ENCODE measurements around the gene AFAP1L2.

AFAP1L2 gene

DNA sequence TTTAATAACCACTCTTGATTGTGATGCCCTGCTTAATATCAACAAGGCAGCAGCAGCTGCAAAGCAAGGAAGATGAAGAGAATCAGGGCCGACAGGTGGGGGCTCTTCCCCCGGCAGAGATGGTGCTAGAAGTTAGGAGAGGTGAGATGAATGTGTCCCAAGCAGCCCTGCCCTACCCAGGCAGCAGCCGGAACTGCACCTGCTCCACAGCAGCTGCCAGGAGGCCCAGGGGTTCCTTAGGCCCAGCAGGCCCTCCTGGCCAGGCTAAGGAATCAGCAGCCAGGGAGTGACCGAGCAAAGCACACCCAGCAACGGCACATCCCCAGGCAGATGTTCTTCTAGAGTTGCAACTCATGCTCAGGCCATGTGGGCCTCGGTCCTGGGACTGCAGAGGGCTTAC is 17.9 kb downstream of the AFAP1L2 start:
- Histone ChIP-seq H3K4me2 (no peak overlapping the region), H3K9me3 (replicated peaks in 1 of 11) (no peaks in the 10 kb centered on the region), H3K9ac (no peak overlapping the region), H3K4me3 (no peak overlapping the region), H3K36me3 (no peaks in the 10 kb centered on the region), H3K4me1 (peaks cover 0 to 12% (median 7%) of the 10 kb centered on the region in 10 experiments; a peak in 10 of 20 replicates), H4K20me1 (no peaks in the 10 kb centered on the region), H3K27me3 (no peaks in the 10 kb centered on the region), H3K27ac (no peak overlapping the region)
- no peak for TF ChIP-seq Cebpa-rat (IDR thresholded peaks at IDR 0.05)

DNA sequence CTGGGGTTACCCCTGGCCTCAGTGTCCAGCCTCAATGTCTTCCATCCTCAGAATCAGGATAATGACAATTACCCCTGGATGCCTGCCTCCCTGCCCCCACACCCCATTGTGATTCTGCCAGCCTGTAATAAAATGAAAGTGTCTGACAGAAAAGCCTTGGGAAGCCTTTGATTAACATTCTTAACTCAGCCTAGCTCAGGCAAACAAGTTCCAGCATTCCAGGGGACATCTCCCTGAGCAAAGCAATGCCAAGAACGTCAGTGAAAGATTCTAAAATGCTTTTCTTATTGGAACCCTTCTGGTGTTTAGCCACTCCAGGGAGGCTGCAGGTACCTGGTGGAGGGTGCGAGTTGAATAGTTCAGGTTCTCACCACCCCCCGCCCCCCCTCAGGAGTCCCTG is 18.7 kb downstream of the AFAP1L2 start:
- TF ChIP-seq Cebpa-rat (IDR thresholded peaks at IDR 0.05) = no peak
- Histone ChIP-seq H3K27me3 (no peaks in the 10 kb centered on the region), H4K20me1 (no peaks in the 10 kb centered on the region)

DNA sequence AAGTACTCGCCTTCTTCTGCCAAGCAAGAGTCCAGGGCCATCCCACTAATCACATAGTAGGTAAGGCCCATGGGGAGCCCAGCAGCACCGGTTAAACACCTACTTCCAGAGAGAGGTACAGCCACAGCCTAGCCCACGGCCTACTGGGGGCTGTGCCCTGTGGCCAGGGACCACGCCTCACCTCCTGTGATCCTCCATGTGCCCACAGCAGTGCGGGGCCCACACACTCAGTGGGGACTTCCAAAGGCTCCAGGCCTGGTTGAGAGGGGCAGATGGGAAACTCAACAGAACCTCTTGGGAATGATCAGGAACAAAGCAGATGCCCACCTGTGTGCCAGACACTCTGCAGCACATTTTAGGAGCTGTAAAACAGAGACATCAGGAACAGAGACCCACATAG is 19.7 kb downstream of the AFAP1L2 start:
- H3K27me3 ChIP-seq = no peaks in the 10 kb centered on the region
- no peaks in the 10 kb centered on the region for H3K9me3 ChIP-seq (replicated peaks in 1 of 11)
- H3K4me1 ChIP-seq = peaks cover 0 to 12% (median 7%) of the 10 kb centered on the region in 10 experiments; a peak in 10 of 20 replicates
- H3K27ac ChIP-seq = no peak overlapping the region
- H4K20me1 ChIP-seq = no peaks in the 10 kb centered on the region
- H3K4me3 ChIP-seq = no peak overlapping the region
- TF ChIP-seq Cebpa-rat (IDR thresholded peaks at IDR 0.05) = no peak
- no peak overlapping the region for H3K9ac ChIP-seq
- no peaks in the 10 kb centered on the region for H3K36me3 ChIP-seq
- H3K4me2 ChIP-seq = no peak overlapping the region

More for the DNA sequence above, 18.7 kb downstream of the AFAP1L2 start:
- Histone ChIP-seq H3K9ac (no peak overlapping the region), H3K4me1 (peaks cover 0 to 12% (median 7%) of the 10 kb centered on the region in 10 experiments; a peak in 10 of 20 replicates), H3K4me2 (no peak overlapping the region), H3K36me3 (no peaks in the 10 kb centered on the region), H3K4me3 (no peak overlapping the region), H3K9me3 (replicated peaks in 1 of 11) (no peaks in the 10 kb centered on the region), H3K27ac (no peak overlapping the region)

DNA sequence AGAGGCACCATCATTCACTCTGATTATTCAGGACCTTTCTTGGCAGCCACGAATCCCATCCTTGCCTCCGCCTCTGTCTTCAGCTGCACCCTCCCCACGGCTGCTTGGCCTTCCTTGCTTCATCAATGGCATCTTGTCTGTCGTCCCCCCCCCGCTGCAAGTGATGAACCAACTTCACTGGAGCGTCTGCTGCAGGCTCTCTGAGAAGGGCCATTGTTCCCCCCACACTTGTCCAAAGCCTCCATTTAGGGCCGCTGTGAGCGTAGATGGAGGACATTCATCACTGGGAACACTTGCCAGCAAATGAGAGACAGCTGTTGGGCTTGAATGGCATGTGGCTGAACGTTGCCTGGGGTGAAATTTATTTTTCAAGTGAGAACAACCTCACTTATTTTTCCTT is 20.1 kb downstream of the AFAP1L2 start:
- Histone ChIP-seq H3K27me3 (no peaks in the 10 kb centered on the region), H3K4me3 (no peak overlapping the region), H3K27ac (no peak overlapping the region), H3K36me3 (no peaks in the 10 kb centered on the region), H3K4me1 (peaks cover 0 to 12% (median 7%) of the 10 kb centered on the region in 10 experiments; a peak in 10 of 20 replicates), H3K4me2 (no peak overlapping the region), H4K20me1 (no peaks in the 10 kb centered on the region), H3K9ac (no peak overlapping the region), H3K9me3 (replicated peaks in 1 of 11) (no peaks in the 10 kb centered on the region)
- TF ChIP-seq Cebpa-rat (IDR thresholded peaks at IDR 0.05) = no peak

DNA sequence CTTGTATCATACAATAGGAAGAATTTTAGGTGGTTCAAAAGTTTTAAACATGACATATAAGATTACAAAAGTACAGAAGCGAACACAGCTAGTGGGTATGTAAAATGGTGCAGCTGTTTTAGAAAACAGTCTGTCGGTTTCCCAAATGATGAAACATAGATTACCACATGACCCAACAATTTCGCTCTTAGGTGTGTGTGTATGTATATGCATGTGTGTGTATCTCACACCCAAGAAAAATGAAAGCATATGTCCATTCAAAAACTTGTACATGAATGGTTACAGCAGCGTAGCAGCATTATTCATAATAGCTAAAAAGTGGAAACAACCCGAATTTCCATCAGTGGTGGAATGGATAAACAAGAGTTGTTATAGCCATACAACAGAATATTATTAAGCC is 23.5 kb downstream of the AFAP1L2 start:
- no peak overlapping the region for H3K4me2 ChIP-seq
- TF ChIP-seq Cebpa-rat (IDR thresholded peaks at IDR 0.05) = no peak
- H4K20me1 ChIP-seq = no peaks in the 10 kb centered on the region
- no peaks in the 10 kb centered on the region for H3K9me3 ChIP-seq (replicated peaks in 1 of 11)
- H3K36me3 ChIP-seq = no peaks in the 10 kb centered on the region
- H3K9ac ChIP-seq = no peak overlapping the region
- H3K4me3 ChIP-seq = no peak overlapping the region
- no peaks in the 10 kb centered on the region for H3K27me3 ChIP-seq
- H3K4me1 ChIP-seq = no peaks in the 10 kb centered on the region
- no peak overlapping the region for H3K27ac ChIP-seq

DNA sequence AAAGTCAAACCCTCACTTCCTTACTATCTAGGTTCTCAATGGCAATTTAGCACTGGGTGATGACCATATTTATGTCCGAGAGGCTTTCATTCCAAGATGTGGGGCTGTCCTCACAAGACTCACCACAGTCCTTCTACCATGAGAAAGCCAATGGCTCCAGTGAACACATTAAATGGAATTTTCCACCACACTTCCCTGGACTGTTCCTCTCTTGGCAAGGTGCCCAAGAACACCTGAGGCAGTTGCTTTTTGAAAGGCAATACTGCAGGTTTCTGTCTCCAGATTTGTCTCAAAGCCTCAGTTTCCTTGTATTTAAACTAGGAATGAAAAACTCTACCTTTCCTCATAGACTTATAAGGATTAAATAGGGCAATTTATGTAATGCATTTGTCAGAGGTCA is 24.2 kb downstream of the AFAP1L2 start:
- no peaks in the 10 kb centered on the region for H4K20me1 ChIP-seq
- H3K4me2 ChIP-seq = no peak overlapping the region
- TF ChIP-seq Cebpa-rat (IDR thresholded peaks at IDR 0.05) = no peak

DNA sequence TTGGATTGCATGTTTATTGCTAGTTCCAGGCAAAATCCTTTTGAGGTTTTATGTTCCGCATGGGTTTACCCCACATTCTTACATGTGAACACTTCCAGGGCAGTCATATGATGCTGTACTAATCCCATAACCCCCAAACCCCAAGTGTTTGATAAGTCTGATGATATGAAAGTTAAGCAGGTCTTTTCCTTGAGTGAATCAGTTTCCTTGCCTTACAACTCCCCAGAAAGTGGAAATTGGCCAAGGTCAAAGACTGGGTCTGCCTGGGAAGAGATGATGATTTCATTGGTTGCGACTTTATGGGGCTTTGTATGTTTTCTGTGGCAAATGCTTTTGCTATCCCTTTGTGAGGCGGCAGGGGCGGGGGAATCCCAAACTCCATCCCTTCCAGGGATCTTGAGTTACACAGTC is 24.7 kb downstream of the AFAP1L2 start:
- Histone ChIP-seq H3K27me3 (no peaks in the 10 kb centered on the region), H3K4me1 (no peaks in the 10 kb centered on the region), H3K27ac (no peak overlapping the region), H4K20me1 (no peaks in the 10 kb centered on the region), H3K4me3 (no peak overlapping the region), H3K9me3 (replicated peaks in 1 of 11) (no peaks in the 10 kb centered on the region), H3K36me3 (no peaks in the 10 kb centered on the region), H3K4me2 (no peak overlapping the region), H3K9ac (no peak overlapping the region)
- TF ChIP-seq Cebpa-rat (IDR thresholded peaks at IDR 0.05) = no peak

More for the DNA sequence above, 24.2 kb downstream of the AFAP1L2 start:
- no peaks in the 10 kb centered on the region for H3K27me3 ChIP-seq
- no peak overlapping the region for H3K4me3 ChIP-seq
- no peak overlapping the region for H3K9ac ChIP-seq
- no peaks in the 10 kb centered on the region for H3K9me3 ChIP-seq (replicated peaks in 1 of 11)
- no peaks in the 10 kb centered on the region for H3K4me1 ChIP-seq
- H3K36me3 ChIP-seq = no peaks in the 10 kb centered on the region
- no peak overlapping the region for H3K27ac ChIP-seq

DNA sequence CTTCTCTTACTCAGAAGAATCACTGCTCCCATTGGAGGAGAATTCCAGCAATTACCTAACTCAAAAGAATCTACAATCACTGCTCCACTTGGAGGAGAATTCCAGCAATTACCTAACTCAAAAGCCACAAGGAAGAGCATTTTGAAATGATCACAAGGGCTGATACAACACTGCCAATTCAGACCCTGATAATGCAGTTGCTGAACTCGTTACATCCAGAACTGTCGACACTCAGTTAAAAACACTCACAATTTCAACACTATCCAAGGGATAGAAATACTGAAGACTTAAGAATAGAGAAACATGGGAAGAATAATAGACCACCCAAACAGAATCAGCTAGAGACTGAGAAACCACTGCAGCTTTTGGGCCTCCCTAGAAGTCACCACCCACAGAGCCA is 27.8 kb downstream of the AFAP1L2 start:
- Histone ChIP-seq H3K27me3 (no peaks in the 10 kb centered on the region), H3K4me3 (no peak overlapping the region), H3K27ac (no peak overlapping the region), H3K36me3 (no peaks in the 10 kb centered on the region), H3K4me2 (no peak overlapping the region), H4K20me1 (no peaks in the 10 kb centered on the region; a peak in 1 of 22 replicates), H3K4me1 (no peaks in the 10 kb centered on the region), H3K9ac (no peak overlapping the region), H3K9me3 (replicated peaks in 1 of 11) (no peaks in the 10 kb centered on the region)
- no peak for TF ChIP-seq Cebpa-rat (IDR thresholded peaks at IDR 0.05)

DNA sequence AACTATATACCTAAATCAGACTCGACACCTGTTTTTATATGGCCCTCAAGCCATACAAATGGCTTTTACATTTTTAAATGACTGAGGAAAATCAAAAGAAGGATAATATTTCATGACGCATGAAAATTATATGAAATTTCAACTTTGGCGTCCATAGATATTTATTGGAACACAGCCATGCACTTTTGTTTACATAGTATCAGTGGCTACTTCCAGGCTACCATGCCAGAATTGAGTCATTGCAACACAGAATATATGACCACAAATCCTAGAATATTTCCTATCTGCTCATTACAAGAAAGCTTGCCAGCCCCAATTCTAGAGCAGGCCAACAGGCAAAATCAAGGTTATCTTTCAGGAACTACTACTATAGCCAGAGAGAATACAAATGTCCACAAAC is 29.3 kb downstream of the AFAP1L2 start:
- H4K20me1 ChIP-seq = no peaks in the 10 kb centered on the region; a peak in 1 of 22 replicates
- H3K9me3 ChIP-seq (replicated peaks in 1 of 11) = no peaks in the 10 kb centered on the region
- H3K4me3 ChIP-seq = no peak overlapping the region
- H3K27me3 ChIP-seq = no peaks in the 10 kb centered on the region
- no peak overlapping the region for H3K27ac ChIP-seq
- no peaks in the 10 kb centered on the region for H3K36me3 ChIP-seq
- no peak overlapping the region for H3K9ac ChIP-seq
- TF ChIP-seq Cebpa-rat (IDR thresholded peaks at IDR 0.05) = no peak
- H3K4me1 ChIP-seq = no peaks in the 10 kb centered on the region
- no peak overlapping the region for H3K4me2 ChIP-seq

DNA sequence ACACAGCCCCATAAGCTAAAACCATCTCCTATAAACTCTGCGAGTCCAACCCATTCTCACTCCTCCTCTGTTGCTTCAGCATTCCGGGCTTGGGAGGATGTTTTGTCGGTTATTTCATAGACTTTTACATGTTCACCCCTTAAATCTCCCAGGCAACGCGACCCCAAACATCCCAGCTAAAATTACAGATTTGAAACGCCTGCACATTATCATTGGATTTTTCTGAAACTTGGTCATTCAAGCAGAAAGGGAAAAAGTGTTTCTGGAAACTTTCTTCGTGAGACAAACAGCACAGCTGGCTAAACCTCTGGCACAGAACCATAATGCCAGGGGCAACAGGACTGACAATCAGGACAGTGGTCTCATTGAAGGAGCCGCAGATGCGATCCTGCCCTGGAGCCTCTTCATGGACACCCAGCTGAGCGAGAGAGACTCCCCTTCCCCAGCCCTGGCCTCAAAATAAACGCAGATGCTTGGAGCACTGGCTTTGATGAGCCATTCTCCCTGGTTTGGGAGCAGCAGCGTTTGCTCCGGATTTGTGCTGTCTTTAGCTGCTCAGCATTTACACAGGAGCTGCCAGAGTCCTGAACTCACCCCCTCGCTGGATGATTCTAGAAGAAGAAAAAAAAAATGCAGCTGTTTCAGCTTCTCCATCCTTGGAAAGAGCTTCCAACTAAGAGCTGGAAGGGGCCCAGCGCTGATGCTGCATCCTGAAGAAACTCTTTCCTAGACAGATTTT is 30.1 kb downstream of the AFAP1L2 start:
- Histone ChIP-seq H3K9me3 (replicated peaks in 1 of 11) (no peaks in the 10 kb centered on the region), H3K4me2 (no peak overlapping the region), H3K4me3 (no peak overlapping the region), H3K9ac (no peak overlapping the region), H3K36me3 (no peaks in the 10 kb centered on the region), H3K27me3 (no peaks in the 10 kb centered on the region), H3K27ac (no peak overlapping the region), H4K20me1 (no peaks in the 10 kb centered on the region; a peak in 1 of 22 replicates), H3K4me1 (peaks cover 0 to 3% (median 0%) of the 10 kb centered on the region in 10 experiments; a peak in 2 of 20 replicates)
- TF ChIP-seq Cebpa-rat (IDR thresholded peaks at IDR 0.05) = no peak
